Liver (tissue), 9 donors: ENCODE data around the gene SHD. TPM values are rescaled to one million over a fixed set of nuclear protein-coding genes. Genes with fewer than 3 reads are reported as not detected.
"Not testable (repeated sequence)": the region's sequence is repeated elsewhere in the genome, so short reads cannot be mapped to it uniquely, and the experiment has no call there.

ENCODE experiments used
- DNase-seq: peaks from one replicate; pipeline ENCODE4 v3.0.0-alpha.2; 2017; ENCODE audit warnings: low spot score
- H3K27ac ChIP-seq, 2 donors: one replicate each; pipeline ENCODE4 v1.7.0; 2013; ENCODE audit warnings: inconsistent platforms in 2 of 2, low read length in 2 of 2, control low read depth in 1 of 2, low read depth in 1 of 2, mild to moderate bottlenecking in 1 of 2
- H3K27me3 ChIP-seq, 4 donors: one replicate each; pipeline versions ENCODE4 v1.6.1 to v1.7.0; 2013; ENCODE audit warnings: low read length in 3 of 4, inconsistent platforms in 1 of 4, mild to moderate bottlenecking in 1 of 4, moderate library complexity in 1 of 4; ENCODE audit not compliant: control insufficient read depth in 4 of 4, insufficient read depth in 4 of 4
- H3K36me3 ChIP-seq, 4 donors: one replicate each; pipeline versions ENCODE4 v1.6.1 to v1.7.0; 2013; ENCODE audit warnings: low read length in 3 of 4, mild to moderate bottlenecking in 3 of 4, low read depth in 1 of 4, moderate library complexity in 1 of 4; ENCODE audit not compliant: control insufficient read depth in 4 of 4, insufficient read depth in 3 of 4
- H3K4me1 ChIP-seq, 4 donors: one replicate each; pipeline versions ENCODE4 v1.6.1 to v1.7.0; 2013; ENCODE audit warnings: low read length in 3 of 4, mild to moderate bottlenecking in 3 of 4, moderate library complexity in 1 of 4; ENCODE audit not compliant: control insufficient read depth in 4 of 4, insufficient read depth in 4 of 4
- H3K4me3 ChIP-seq, 3 donors: one replicate each; pipeline versions ENCODE4 v1.6.1 to v1.7.0; 2013; ENCODE audit warnings: low read length in 3 of 3, control low read depth in 1 of 3, low read depth in 1 of 3, mild to moderate bottlenecking in 1 of 3
- H3K9ac ChIP-seq, 2 donors: one replicate each; pipeline ENCODE4 v1.7.0; 2013; ENCODE audit warnings: low read length in 2 of 2, mild to moderate bottlenecking in 2 of 2, moderate library complexity in 2 of 2, control low read depth in 1 of 2, low read depth in 1 of 2
- H3K9me3 ChIP-seq, 4 donors: one replicate each; pipeline versions ENCODE4 v1.6.1 to v1.7.0; 2013; ENCODE audit warnings: low read length in 3 of 4; ENCODE audit not compliant: control insufficient read depth in 4 of 4
- ATF3 ChIP-seq: IDR thresholded peaks from 2 replicates; pipeline ENCODE4 v1.6.1; 2016; ENCODE audit warnings: antibody characterized with exemption
- CTCF ChIP-seq: fragments of 150-350 bp; IDR thresholded peaks from 2 replicates; pipeline ENCODE4 v1.5.1; 2017; ENCODE audit warnings: improper control_type of control experiment, low read depth, low read length; ENCODE audit not compliant: missing input control
- FOXA1 ChIP-seq: IDR thresholded peaks from 2 replicates; pipeline ENCODE4 v1.6.1; 2016; ENCODE audit warnings: antibody characterized with exemption
- FOXA2 ChIP-seq: IDR thresholded peaks from 2 replicates; pipeline ENCODE4 v1.6.1; 2016; ENCODE audit warnings: antibody characterized with exemption
- HNF4A ChIP-seq, 2 donors: conservative IDR thresholded peaks; 2 replicates each; pipeline ENCODE4 v1.6.1; 2016; ENCODE audit warnings: antibody characterized with exemption in 2 of 2, mild to moderate bottlenecking in 2 of 2
- HNF4G ChIP-seq: IDR thresholded peaks from 2 replicates; pipeline ENCODE4 v1.6.1; 2016; ENCODE audit warnings: antibody characterized with exemption
- JUND ChIP-seq, 2 donors: IDR thresholded peaks; 2 replicates each; pipeline ENCODE4 v1.6.1; 2016; ENCODE audit warnings: antibody characterized with exemption in 2 of 2
- MAX ChIP-seq: IDR thresholded peaks from 2 replicates; pipeline ENCODE4 v1.6.1; 2016; ENCODE audit warnings: antibody characterized with exemption
- NR2F2 ChIP-seq: IDR thresholded peaks from 2 replicates; pipeline ENCODE4 v1.6.1; 2016; ENCODE audit warnings: antibody characterized with exemption
- RAD21 ChIP-seq, 2 donors: IDR thresholded peaks; 2 replicates each; pipeline ENCODE4 v1.6.1; 2016; ENCODE audit warnings: antibody characterized with exemption in 2 of 2, mild to moderate bottlenecking in 2 of 2
- REST ChIP-seq: IDR thresholded peaks from 2 replicates; pipeline ENCODE4 v1.6.1; 2016; ENCODE audit warnings: antibody characterized with exemption, mild to moderate bottlenecking
- RXRA ChIP-seq, 2 donors: IDR thresholded peaks; 2 replicates each; pipeline ENCODE4 v1.6.1; 2017 to 2018; ENCODE audit warnings: antibody characterized with exemption in 2 of 2, mild to moderate bottlenecking in 1 of 2
- TAF1 ChIP-seq: conservative IDR thresholded peaks from 2 replicates; pipeline ENCODE4 v1.6.1; 2016; ENCODE audit warnings: antibody characterized with exemption, mild to moderate bottlenecking
- YY1 ChIP-seq: IDR thresholded peaks from 2 replicates; pipeline ENCODE4 v1.6.1; 2016; ENCODE audit warnings: antibody characterized with exemption, mild to moderate bottlenecking
- WGBS: extraction: QIAGEN DNeasy Blood & Tissue Kit; methylation state at CpG from one replicate; pipeline ENCODE4 v1.1.7; 2013; 5-methylcytosine and 5-hydroxymethylcytosine counted together
- polyA plus RNA-seq, 2 donors: library from polyadenylated mRNA; stranded (reverse) in 1 of 2; unstranded in 1 of 2; fragments of 200-250 nt in 1 of 2; fragments of >200 nt in 1 of 2; fragmentation: Nextera tagmentation in 1 of 2; extraction: Ambion mirVana in 1 of 2; gene quantifications; one replicate each; pipeline versions ENCODE4 v1.2.1 to v1.2.3, GENCODE V29; 2013 to 2015
- total RNA-seq, 2 donors: library from RNA; depleted of rRNA; stranded (reverse); fragments of >200 nt; gene quantifications; one replicate each; pipeline ENCODE4 v1.2.3, GENCODE V29; 2014
- TF ChIP-seq, protein P1 (sequence below): IDR thresholded peaks from 2 replicates; pipeline ENCODE4 v1.6.1; 2016; ENCODE audit warnings: antibody characterized with exemption
- donor health status: healthy.
- donor health status: healthy.
- donor health status: healthy.
- donor health status: healthy.
- donor health status: healthy.

The SHD gene
- total and polyA plus RNA-seq, 4 donors: 0.09 to 15.7 (median 4.5) TPM

GRCh38 chr19:4238831-4239230 is 40.2 kb upstream of the SHD start (continued):
- TF ChIP-seq REST: no peak

GRCh38 chr19:4241824-4242430 is 37.1 kb upstream of the SHD start:
- peaks cover 0 to 6% (median 5%) of the 10 kb centered on the region in 4 donors for H3K4me1 ChIP-seq
- peaks cover 0 to 7% (median 3%) of the 10 kb centered on the region in 4 donors for H3K9me3 ChIP-seq
- H3K36me3 ChIP-seq: no peaks in the 10 kb centered on the region
- no peak for DNase-seq
- WGBS: 78% methylated on average over 5 of the region's 5 CpGs
- no peak overlapping the region for H3K27ac ChIP-seq
- no peak overlapping the region for H3K9ac ChIP-seq
- TF ChIP-seq FOXA1: no peak
- no peak for TF ChIP-seq JUND (IDR thresholded peaks at IDR 0.05)
- no peak for TF ChIP-seq TAF1
- TF ChIP-seq HNF4A (conservative IDR thresholded peaks at IDR 0.05): no peak
- TF ChIP-seq MAX: no peak
- no peak for TF ChIP-seq ATF3
- no peak overlapping the region for H3K4me3 ChIP-seq
- H3K27me3 ChIP-seq: no peaks in the 10 kb centered on the region

DNA sequence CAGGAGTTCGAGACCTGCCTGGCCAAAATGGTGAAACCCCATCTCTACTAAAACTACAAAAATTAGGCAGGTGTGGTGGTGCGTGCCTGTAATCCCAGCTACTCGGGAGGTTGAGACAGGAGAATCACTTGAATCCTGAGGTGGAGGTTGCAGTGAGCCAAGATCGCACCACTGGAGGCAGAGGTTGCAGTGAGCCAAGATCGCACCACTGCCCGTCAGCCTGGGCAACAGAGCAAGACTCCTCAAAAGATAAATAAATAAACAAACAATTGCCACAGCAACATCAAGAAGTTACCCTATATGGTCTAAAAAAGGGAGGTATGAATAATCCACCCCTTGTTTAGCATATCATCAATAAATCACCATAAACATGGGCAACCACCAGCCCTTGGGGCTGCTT is 33.1 kb upstream of the SHD start:
- H3K9ac ChIP-seq: not testable (repeated sequence)

DNA sequence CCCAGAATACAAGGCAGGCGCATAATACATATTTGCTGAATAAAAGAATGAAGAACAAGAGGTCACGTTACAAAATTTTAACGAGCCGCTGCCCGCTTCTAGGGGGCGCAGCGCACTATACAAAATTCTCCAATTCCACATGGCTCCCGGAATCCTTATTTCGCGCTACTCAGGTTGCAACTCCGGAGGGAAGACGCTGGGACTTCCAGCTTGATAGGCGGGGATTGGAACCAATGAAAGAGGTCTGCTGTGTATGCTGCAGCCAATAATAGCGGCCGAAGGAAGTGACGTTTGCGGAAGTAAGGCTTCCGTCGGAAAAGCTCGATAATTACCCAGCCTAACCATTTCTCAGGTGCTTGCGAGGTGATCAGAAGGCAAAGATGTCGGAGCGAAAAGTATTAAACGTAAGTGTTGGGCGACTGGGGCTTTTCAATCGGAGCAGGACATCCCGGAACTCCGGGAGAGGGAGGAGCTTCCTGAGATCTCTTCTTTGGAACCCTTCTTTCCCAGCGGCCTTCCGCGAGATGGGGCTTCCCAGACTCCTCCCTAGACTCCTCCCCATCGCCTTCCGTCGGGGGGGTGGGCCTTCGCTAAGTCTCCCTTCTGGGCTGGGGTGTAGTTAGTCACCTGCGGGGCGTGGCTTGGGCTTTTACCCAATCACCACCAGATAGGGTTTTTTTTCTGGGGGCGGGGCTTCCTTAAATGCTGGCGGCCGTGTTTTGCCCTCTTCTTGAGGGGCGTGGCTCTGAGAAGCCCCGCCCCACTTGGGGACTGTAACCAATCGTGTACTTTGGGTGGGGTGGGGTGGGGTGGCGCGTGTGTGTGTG is 32.1 kb upstream of the SHD start, which contains the start of gene YJU2:
TSS of gene YJU2 (plus strand) at position 314 of the 827 bp plus-strand sequence. CDS start at position 381, 67 bp downstream.
- peak within 1 kb of the TSS; percentile 46 to 98 (median 90) for H3K4me3 ChIP-seq
- under 1% methylated on average over 45 of the region's 45 CpGs for WGBS
- TF ChIP-seq JUND (IDR thresholded peaks at IDR 0.05) (peak; percentile 27 to 46), TAF1 (peak; percentile 69), CTCF (peak; percentile 28), RAD21 (IDR thresholded peaks at IDR 0.05) (peak; percentile 36 to 63), RXRA (IDR thresholded peaks at IDR 0.05) (peak; percentile 7 to 31), MAX (peak; percentile 61), YY1 (peak; percentile 54), FOXA2 (no peak), NR2F2 (peak; percentile 60), FOXA1 (no peak), HNF4G (no peak), HNF4A (conservative IDR thresholded peaks at IDR 0.05) (peak; percentile 5 to 20)
- TF ChIP-seq, protein P1, sequence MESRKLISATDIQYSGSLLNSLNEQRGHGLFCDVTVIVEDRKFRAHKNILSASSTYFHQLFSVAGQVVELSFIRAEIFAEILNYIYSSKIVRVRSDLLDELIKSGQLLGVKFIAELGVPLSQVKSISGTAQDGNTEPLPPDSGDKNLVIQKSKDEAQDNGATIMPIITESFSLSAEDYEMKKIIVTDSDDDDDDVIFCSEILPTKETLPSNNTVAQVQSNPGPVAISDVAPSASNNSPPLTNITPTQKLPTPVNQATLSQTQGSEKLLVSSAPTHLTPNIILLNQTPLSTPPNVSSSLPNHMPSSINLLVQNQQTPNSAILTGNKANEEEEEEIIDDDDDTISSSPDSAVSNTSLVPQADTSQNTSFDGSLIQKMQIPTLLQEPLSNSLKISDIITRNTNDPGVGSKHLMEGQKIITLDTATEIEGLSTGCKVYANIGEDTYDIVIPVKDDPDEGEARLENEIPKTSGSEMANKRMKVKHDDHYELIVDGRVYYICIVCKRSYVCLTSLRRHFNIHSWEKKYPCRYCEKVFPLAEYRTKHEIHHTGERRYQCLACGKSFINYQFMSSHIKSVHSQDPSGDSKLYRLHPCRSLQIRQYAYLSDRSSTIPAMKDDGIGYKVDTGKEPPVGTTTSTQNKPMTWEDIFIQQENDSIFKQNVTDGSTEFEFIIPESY: peak; percentile 96

More for the DNA sequence above, 33.1 kb upstream of the SHD start:
- not testable (repeated sequence) for H3K4me3 ChIP-seq, H3K27ac ChIP-seq, H3K27me3 ChIP-seq, DNase-seq, H3K9me3 ChIP-seq
- 98% methylated on average over 6 of the region's 6 CpGs for WGBS
- peaks cover 0 to 15% (median 10%) of the 10 kb centered on the region in 4 donors for H3K4me1 ChIP-seq
- peaks cover 2 to 20% (median 9%) of the 10 kb centered on the region in 4 donors for H3K36me3 ChIP-seq

More for the DNA sequence above, 32.1 kb upstream of the SHD start, which contains the start of gene YJU2:
- Histone ChIP-seq H3K36me3 (peaks cover 4 to 29% (median 18%) of the 10 kb centered on the region in 4 donors), H3K9ac (peak within 1 kb of the TSS; percentile 48 to 100), H3K27me3 (no peaks in the 10 kb centered on the region), H3K9me3 (peaks cover 0 to 1% (median under 1%) of the 10 kb centered on the region in 4 donors), H3K4me1 (peaks cover 0 to 15% (median 10%) of the 10 kb centered on the region in 4 donors), H3K27ac (peak within 1 kb of the TSS; percentile 92 to 98)
- peak; percentile 95 for DNase-seq
